Cortex of kidney (tissue), 1 donor: ENCODE results near the gene PTGES2.

ENCODE experiments used
- DNase-seq: peaks from one replicate; lab custom pipeline; 2025; lab: John Stamatoyannopoulos, UW

Gene PTGES2

DNA sequence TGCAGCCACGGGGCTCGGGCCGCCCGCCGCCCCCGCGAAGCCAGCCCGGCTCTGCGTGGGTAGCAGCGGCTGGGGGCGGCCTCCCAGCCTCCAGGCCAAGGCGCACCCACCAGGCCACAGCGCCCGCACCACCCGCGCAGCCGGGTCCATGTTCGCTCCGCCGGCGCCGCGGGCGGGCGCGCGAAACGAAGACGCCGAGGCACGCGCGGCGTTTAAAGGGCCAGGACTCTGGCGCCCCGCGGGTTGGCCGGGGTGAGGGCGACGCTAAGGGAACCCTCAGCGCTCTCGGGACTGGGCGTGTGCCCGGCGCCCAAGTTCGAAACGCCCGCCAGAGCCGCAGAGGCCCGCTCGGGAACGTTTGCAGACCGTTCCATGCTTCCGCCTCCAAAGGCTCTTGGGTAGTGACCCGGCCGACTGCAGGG is at the start of gene PTGES2:
TSS of gene PTGES2 (minus strand) at position 162 of the 422 bp plus-strand sequence. CDS start at position 150, 12 bp downstream.
- DNase-seq: no peak

DNA sequence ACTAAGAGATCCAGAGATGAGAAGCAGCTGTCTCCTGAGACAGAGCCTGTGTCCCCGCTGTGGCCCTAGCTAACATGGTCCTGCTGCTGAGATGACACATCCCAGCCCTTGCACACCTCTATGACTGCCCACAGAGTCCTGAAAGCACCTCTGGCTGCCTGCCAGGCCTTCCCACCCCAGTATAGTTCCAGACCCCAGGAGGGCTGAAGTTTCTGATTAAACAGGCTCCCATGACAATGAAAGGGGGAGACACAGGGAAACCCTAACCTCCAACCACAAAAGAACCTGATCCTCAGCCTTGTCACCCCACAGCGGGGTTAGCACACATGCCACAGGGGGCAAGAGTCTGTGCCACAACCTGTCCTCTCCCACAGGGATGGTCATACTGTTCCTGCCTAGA is 48.2 kb upstream of the PTGES2 start:
- no peak for DNase-seq

DNA sequence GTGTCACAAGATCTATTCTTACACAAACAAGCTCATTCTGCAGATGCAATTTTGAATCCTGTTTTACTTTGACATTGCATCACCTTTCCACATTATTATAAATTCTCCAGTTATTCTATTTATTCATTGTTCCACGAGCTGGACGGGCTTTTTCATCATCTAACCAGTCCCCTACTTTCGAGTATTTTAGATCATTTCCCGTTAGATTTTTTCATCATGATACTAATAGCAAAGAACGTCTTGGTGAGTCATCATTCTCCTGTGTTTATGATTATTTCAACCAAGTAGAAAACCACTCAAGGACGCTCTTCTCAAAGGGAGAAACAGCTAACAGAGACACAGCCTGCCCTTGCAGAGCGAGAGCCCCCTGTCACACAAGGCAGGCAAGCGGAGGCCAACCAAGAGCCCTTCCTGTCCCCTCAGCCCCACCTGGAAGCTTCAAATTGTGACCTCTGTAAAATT is 47.6 kb upstream of the PTGES2 start:
- DNase-seq: no peak

GRCh38 chr9:128174062-128174461 is 46.5 kb upstream of the PTGES2 start:
- DNase-seq: no peak

GRCh38 chr9:128169925-128170324 is 42.4 kb upstream of the PTGES2 start:
- no peak for DNase-seq

DNA sequence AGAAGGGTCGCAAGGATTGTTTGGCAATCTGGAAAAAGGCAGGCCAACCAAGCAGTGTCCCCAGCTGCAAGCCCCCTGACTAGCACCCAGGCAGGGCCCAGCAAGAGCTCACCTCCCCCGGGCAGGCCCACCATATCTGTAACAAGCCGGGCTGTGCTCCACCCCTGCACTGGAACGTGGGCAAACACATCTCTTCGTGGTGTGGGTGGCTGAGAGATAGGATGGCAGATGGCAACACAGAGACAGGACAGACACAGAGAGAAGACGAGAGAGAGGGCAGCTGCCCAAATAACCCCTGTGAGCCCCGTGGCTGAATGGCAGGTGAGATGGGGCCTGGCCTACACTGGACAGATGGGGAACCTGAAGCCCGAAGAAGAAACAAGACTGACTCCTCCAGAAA is 42.0 kb upstream of the PTGES2 start:
- no peak for DNase-seq

DNA sequence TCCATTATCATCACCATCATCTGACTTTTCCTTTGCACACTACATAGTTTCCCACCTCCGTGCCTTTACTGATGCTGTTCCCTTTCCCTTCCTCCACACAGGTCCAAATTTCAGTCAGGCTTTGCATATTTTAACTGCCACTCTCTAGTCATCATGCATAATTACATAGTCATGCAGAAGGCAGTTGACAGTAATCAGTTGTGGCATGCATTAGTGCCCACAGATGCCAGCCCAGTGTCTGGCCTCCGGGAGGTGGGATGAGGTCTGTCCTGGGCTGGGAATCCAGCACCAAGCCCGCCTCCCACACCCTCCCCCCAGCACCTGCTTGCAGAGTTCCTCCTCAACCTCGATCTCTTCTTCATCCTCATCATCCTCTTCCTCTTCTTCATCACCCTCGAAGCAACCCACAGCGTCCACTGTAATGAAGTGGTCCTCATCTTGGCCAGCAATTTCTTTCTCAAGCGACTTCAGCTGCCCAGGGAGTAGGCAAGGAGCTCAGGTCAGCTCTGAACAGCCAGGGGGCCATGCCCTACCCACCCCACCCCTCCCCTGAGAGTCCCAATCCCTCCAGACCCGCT is 41.3 kb upstream of the PTGES2 start:
- no peak for DNase-seq

GRCh38 chr9:128167209-128167608 is 39.7 kb upstream of the PTGES2 start:
- no peak for DNase-seq

DNA sequence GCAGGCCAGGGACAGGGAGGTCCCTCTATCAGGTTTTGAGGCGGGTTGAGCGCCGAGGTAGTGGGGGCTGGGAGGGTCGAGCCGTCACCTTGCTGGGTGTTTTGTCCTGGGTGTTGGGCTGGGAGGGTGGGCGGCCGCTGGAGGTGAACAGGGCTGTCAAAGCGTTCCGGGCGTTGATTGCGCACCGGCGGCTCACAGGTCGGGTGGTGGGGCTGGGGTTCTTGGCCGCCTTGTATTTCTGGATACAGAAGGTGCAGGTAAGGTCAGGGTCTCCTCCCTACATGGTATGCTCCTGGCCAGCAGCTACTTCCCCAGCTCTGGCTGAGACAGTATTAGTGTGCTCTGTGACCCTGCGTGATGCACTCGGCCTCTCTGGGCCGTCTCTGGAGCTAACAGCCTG is 38.6 kb upstream of the PTGES2 start:
- DNase-seq: no peak

- no peak for DNase-seq
These were observed 36.9 kb upstream of the PTGES2 start for GRCh38 chr9:128164307-128164885.

GRCh38 chr9:128163523-128164306 is 36.2 kb upstream of the PTGES2 start:
- no peak for DNase-seq

- DNase-seq: no peak
These were observed 35.5 kb upstream of the PTGES2 start for GRCh38 chr9:128163027-128163515.

GRCh38 chr9:128162215-128163026 is 34.9 kb upstream of the PTGES2 start:
- no peak for DNase-seq

- no peak for DNase-seq
These were observed 33.8 kb upstream of the PTGES2 start for GRCh38 chr9:128161215-128161902.

GRCh38 chr9:128160603-128160987 is 33.1 kb upstream of the PTGES2 start:
- no peak for DNase-seq

- DNase-seq: peak; percentile 42
These were observed 32.5 kb upstream of the PTGES2 start, which contains the start of gene BBLN for GRCh38 chr9:128159784-128160602. TSS of gene BBLN (plus strand) at chr9:128160265. CDS start at chr9:128160408, 143 bp downstream.

- no peak for DNase-seq
These were observed 31.9 kb upstream of the PTGES2 start for GRCh38 chr9:128159522-128159783.

- DNase-seq: no peak
These were observed 28.4 kb upstream of the PTGES2 start for GRCh38 chr9:128155736-128156500.

DNA sequence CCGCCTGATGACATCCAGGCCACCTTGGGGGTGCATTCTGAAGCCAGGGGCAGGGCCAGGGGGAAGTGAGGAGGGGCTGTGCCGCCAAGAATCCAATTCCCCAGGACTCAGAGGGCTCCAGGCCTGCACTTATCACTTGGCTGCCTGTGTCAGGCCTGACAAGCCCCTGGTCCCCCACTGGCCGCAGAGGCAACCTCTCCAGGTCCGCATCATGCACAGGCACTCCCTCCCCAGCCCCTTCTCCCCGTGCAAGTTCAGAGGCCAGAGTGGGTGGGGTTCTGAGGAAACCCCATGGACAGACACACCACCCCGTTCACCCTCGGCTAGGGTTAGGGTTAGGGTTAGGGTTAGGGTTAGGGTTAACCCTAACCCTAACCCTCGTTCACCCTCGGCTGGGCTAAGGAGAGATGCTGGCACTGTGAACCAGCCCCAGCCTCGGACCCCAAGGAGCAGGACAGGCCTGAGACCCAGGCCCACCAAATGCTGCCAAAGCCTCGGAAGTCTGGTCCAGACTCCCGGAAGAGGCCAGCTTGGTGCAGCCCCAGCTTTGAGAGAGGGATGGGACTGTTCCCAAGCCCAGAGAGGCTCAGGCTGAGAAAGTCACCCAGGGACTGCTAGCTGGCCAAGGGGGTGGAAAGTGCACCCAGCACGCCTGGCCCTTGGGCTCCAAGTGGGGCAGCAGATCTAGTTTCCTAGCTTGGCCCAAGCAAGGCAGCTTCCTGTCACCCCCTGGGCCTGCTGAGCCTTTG is 26.6 kb upstream of the PTGES2 start:
- DNase-seq: no peak
